ENCODE results near the gene TMEM258.

DNA sequence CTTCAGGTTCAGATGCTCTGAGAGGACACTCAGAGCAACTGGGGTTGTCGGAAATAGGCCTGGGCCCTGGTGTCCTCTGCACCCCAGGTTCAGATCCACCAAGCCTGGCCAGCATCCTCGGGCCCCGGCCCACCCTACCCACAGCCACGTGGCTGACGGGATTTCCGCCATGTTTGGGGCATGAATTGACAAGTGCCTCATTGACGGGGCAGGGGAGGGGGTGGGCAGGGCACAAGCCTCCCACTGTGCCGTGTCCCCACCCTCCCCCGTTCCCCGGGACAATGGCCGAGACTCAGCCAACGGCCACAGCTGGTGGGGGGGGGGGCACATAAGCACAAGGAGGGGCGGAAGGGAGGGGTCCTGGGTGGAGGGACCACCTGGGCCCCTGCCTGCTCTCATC lies 31.5 kb downstream of the TMEM258 start:
- TF ChIP-seq EZH2 (IDR thresholded peaks at IDR 0.05; ENCODE audit: borderline replicate concordance, insufficient read depth, low read depth, low read length, poor library complexity, severe bottlenecking), result no peak
- TF ChIP-seq, protein P1, sequence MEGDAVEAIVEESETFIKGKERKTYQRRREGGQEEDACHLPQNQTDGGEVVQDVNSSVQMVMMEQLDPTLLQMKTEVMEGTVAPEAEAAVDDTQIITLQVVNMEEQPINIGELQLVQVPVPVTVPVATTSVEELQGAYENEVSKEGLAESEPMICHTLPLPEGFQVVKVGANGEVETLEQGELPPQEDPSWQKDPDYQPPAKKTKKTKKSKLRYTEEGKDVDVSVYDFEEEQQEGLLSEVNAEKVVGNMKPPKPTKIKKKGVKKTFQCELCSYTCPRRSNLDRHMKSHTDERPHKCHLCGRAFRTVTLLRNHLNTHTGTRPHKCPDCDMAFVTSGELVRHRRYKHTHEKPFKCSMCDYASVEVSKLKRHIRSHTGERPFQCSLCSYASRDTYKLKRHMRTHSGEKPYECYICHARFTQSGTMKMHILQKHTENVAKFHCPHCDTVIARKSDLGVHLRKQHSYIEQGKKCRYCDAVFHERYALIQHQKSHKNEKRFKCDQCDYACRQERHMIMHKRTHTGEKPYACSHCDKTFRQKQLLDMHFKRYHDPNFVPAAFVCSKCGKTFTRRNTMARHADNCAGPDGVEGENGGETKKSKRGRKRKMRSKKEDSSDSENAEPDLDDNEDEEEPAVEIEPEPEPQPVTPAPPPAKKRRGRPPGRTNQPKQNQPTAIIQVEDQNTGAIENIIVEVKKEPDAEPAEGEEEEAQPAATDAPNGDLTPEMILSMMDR (IDR thresholded peaks at IDR 0.05), result no peak
